ENCODE data around the gene PLA2G5.
"Not testable (repeated sequence)": the region's sequence is repeated elsewhere in the genome, so short reads cannot be mapped to it uniquely, and the experiment has no call there.

The PLA2G5 gene, protein sequence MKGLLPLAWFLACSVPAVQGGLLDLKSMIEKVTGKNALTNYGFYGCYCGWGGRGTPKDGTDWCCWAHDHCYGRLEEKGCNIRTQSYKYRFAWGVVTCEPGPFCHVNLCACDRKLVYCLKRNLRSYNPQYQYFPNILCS

DNA sequence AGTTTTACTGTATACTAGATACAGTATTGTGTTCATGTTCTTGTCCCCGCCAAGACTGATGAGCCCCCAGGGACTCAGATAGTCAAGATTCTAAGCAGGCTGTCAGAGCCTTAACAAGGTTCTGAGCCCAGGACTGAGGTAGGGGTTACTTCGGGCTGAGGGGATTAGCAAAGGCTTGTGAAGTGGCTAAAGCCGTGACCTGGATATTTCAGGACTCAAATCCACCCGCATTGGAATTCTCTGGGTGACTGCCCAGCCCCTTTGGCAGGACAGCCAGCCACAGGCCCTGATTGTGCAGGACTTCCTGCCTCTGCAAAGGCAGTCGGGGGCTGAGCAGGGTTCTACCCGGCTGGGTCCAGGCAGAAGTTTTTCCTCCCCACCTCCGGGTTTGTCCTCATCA lies at the start of gene PLA2G5:
TSS of gene PLA2G5 (plus strand) at position 321 of the 400 bp plus-strand sequence. CDS start 14,637 bp downstream, outside the sequence.
- no peak for DNase-seq

DNA sequence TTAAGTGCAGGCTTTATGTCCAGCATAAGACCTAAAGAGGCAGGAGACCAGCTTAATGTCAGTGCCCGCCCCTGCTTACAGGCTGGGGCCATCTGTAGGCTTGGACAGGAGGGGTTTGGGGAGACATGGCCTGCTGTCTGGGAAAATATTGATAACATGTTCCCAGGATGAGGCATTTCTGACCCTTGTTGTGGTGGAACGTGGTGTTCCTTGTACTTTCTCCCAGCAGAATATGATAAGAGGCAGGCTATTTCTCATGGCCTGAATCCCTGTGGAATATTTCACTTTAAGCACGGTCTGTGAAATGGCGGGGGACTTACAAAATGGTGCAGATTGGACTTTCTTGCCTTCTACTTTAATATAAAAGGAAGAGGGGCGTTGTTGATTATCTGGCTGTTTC lies 41.9 kb upstream of the PLA2G5 start:
- no peak for DNase-seq

DNA sequence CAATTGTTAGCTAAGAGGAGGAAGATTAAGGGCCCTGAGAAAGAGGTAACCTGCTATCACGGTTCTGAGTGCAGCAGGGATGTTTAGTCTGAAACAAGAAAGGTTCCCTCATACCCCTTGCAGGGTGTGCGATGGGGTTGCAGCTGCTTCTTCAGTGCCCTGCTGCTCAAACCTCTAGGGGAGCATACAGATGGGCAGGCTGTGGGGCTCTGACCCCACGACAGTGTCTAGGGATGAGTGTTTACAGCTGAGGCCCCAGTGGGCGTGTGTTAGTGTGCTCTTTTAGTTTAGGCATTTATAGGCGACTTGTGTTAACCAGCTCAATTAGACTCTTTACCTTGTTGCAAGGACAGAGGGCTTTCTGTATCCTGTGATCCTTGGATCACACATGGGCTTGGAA lies 41.3 kb upstream of the PLA2G5 start:
- DNase-seq = no peak

DNA sequence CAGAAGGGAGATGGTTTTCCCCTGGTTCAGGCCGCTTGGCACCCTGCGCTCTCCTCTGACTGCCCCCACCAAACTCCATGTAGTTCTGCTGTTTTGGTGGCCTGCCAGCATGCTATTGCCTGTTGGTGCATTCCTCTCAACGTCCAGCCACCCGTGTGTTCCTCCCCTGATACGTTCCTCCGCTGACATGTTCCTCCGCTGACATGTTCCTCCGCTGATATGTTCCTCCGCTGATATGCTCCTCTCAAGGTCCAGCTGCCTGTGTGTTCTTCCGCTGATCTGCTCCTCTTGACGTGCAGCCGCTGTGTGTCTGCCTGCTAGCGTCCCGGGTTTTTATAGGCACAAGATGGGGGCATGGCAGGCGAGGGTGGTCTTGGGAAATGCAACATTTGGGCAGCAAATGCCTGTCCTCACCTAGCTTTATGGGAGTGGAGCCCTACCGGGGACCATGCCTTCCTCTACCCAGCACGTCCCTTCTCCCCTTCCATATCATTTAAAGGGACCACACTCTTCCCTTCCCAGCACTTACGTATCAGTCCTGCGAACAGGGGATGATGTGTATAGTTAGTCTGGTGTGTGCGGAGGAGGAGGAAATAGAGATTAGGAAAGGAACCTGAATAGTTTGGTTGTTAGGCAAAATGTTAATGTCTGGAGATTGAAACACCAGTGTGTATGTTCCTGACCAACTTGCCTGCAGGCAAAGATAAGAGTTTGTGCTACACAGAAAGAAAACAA lies 40.6 kb upstream of the PLA2G5 start:
- no peak for DNase-seq

DNA sequence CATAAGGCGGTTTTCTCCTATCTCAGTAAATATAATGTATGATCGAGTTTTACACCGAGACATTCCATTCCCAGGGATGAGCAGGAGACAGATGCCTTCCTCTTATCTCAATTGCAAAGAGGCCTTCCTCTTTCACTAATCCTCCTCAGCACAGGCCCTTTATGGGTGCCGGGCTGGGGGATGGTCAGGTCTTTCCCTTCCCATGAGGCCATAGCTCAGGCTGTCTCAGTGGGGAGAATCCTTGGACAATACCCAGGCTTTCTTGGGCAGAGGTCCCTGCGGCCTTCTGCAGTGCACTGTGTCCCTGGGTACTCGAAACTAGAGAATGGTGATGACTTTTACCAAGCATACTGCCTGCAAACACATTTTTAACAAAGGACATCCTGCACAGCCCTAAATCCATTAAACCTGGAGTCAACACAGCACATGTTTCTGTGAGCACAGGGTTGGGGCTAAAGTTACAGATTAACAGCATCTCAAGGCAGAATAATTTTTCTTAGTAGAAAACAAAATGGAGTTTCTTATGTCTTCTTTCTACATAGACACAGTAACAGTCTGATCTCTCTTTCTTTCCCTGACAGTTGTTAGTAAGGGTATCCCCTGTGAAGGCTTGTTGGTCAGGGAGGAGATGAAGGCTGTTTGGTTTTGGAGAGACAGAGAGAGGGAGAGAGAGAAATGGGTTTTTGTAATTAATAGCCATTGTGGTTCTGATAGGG lies 39.4 kb upstream of the PLA2G5 start:
- not testable (repeated sequence) for DNase-seq

DNA sequence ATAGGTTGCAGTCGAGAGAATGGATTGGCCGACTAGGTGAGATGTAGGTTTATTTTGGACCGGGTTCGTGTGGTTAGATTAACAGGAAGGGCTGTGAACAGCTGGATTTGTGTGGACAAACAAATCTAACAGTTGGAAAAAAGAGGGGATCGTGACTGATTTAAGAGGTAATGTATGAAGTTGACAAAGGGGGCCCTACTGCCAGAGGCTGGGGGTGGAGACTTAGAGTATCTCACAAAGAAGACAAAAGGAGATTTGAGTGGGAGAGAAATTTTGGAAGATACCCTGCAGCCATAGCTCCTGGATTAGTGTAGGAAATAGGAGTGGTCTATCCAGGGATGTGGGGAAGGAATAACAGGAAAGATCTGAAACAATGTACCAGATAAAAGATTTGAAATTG lies 38.8 kb upstream of the PLA2G5 start:
- no peak for DNase-seq

DNA sequence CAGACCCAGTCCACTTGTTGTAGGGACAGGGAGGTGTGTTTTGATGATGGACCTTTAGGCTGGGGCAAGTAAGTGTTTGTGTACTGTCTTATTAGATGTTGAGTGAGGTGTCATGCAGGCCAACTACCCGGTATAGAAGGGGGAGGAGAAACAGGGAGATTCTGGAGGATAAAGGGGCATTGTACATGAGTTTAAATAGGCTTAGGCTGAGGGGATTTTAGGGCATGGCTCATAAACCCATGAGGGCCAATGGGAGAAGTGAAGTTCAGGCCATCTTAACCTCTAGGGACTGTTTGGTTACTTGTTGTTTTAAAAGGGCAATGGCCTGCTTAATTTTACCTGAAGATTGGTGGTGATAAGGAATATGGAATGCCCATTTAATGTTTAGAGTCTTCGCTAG lies 38.2 kb upstream of the PLA2G5 start:
- no peak for DNase-seq

DNA sequence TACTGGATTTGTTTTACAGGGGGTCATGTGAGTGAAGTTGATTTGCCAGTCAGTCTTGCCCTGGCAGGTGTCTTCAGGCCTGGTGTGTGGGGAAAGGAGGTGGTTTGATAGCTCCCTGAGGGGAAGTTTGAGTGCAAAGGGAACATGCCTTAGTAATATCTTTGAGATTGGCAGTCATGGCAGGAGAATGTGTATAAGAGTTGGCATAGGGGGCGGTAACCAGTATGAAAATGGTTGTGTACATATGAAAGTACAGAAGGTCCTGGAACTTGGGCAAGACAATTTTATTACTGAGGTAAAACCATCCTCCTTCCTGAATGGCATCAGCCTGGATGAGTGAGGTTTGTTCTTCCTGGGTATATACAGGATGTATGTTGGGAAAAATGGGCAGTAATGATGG lies 37.6 kb upstream of the PLA2G5 start:
- DNase-seq = no peak

DNA sequence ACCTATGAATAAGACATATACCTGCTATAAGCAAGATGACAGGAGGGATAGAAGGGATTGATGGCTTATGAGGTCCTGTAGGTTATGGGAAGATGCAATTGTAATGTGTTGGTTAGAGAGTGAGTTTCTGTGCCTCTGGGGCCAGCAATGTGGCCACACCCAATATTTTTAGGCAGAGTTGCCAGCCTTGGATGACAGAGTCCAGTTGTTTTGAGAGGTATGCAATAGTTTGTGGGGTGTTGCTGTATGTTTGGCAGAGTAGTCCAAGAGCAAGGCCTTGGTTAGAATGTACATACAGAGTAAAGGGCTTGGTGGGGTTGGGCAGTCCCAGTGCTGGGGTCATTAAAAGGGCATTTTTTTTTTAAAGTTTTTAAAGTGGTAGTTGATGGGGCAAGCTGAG lies 36.6 kb upstream of the PLA2G5 start:
- DNase-seq = no peak

DNA sequence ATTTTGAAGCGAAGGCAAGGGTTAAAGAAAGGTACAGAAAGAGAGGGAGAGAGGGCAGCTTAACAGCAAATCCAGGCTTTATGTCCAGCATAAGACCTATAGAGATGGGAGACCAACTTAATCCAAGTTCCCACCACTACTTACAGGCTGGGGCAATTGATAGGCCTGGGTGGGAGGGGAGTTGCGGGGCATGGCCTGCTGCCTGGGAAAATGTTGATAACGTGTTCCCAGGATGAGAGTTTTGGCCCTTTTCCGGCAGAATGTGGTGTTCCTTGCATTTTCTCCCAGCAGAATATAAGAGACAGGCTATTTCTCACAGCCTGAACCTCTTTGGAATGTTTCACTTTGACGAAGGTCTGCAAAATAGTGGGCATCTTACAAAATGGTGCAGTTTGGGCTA lies 34.9 kb upstream of the PLA2G5 start:
- no peak for DNase-seq

DNA sequence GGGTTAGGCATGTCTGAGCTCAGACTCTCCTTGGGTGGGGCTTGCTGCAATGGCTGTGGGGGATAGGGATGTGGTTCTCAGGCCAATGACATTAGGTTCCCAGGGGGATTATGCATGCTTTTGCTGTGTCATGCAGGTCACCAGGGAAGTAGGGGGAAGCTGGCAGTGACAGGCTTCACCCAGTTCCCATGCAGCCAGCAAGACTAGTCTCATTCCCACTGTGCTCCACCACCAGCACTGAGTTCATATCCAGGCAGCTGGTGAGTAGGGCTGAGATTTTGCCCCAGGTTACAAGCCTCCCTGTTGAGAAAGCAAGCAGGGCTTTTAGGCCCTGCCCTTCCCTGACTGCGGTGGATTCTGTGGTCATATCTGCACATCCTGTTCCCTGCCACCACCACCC lies 32.1 kb upstream of the PLA2G5 start:
- no peak for DNase-seq

DNA sequence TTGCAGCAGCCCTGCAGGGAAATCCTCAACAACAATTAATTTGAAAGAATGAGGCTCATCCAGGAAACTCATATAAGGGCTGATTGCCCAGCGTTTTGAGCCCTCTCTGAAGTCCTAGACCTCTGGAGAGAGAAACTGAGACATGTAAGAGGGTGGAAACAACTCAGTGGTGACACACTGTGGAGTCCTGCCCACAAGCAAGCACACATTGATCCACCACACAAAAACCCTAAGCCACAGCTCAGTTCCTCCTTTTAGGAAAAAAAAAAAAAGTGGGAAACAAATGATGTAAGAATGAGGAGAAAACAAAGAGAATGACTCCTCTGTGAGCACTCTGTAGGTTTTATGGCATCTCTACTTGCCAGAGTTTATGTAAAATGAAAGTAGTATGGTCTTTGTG lies 22.9 kb upstream of the PLA2G5 start:
- DNase-seq = no peak

DNA sequence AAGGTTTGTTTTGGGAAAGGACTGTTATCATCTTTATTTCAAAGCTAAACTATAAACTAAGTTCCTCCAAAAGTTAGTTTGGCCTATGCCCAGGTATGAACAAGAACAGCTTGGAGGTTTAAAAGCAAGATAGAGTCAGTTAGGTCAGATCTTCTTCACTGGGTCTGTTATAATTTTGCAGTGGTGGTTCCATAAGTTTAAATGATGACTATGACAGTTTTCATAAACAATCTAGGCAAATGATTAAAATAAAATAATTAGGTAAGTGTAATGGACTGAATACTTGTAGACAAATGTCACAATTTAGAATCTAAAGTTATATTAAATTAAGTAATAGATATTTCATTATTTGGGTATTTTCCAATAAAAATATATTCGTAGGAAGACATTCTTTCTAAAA lies 21.4 kb upstream of the PLA2G5 start:
- DNase-seq = no peak

DNA sequence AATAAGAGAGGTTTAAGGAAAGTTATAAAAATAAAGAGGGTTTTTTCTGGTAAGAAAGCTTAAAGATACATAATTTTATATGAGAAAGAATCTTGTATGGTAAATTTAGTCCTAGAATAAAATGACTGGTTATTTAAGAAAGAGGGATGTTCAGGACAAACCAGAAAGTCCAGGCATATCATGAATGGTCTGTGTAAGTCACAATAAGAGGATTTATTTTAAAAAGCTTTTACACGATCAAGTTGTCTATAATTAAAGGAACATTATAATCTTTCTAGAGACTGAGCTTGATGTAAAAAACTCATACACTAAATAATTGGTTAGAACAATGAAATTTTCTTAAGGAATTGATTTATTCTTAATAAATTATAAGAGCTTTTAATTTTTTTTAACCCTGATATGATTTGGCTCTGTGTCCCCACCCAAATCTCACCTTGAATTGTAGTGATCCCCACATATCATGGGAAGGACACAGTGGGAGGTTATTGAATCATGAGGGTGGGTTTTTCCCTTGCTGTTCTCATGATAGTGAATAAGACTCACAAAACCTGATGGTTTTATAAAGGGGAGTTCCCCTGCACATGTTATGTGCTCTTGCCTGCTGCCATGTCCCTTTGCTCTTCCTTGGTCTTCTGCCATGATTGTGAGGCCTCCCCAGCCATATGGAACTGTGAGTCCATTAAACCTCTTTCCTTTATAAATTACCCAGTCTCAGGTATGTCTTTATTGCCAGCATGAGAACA lies 20.8 kb upstream of the PLA2G5 start:
- not testable (repeated sequence) for DNase-seq

DNA sequence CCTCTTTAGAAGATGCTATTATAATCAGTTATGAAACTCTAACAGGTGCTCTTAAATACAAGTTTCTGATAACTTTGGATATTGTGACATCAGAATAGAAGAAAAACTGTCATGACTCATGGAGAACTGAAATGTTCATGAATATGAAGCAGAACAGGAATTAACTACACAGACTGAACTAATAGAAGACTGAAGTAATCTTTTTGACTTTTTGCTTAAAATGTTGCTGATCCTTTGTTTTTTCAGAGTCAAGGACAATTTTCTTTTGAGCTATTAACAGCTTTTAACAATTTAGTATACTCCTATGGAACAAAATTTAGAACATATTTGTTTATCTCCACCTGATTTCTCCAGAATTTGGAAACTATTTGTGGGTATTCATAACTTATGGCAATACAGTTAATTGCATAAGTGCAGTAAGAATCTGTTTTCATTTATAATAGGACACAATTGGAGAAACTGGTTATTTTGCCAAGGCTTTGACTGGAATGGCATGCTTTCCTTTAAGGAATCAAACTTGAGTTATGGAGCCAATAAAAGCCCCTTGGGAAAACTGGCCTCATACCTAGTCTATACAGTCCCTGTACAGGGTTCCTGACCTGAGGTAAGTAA lies 18.7 kb upstream of the PLA2G5 start:
- DNase-seq = no peak

DNA sequence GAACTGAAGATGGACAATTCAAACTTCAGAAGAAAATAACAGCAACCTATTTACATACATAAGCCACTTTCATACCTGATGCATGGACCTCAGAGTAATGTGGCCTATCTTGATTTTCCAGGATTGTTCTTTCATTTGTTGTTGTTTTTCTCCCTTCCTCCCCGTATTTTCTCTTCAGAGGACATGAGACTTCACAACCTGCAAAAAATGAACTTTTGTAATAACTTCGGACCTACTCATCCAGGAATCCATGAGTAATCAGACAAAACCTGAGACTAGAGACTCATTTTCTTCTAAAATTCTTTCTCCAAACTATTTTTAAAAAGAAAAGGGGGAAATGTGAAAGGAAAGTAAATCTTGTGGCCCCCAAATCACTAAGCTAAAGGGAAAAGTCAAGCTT lies 17.6 kb upstream of the PLA2G5 start:
- no peak for DNase-seq

DNA sequence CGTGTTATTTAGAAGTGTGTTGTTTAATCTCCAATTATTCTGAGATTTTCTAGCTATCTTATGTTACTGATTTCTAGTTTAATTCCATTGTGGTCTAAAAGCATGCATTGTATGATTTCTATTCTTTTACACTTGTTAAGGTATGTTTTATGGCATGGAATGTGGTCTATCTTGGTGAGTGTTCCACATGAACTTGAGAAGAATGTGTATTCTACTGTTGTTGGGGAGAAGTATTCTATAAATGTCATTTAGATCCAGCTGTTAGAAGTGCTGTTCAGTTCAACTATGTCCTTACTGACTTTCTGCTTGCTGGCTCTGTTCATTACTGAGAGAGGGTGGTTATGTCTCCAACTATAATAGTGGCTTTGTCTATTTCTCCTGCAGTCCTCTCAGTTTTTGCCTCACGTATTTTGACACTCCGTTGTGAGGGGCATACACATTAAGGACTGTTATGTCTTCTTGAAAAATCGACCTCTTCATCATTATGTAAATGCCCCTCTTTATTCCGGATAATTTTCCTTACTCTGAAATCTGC lies 12.0 kb upstream of the PLA2G5 start:
- no peak for DNase-seq

DNA sequence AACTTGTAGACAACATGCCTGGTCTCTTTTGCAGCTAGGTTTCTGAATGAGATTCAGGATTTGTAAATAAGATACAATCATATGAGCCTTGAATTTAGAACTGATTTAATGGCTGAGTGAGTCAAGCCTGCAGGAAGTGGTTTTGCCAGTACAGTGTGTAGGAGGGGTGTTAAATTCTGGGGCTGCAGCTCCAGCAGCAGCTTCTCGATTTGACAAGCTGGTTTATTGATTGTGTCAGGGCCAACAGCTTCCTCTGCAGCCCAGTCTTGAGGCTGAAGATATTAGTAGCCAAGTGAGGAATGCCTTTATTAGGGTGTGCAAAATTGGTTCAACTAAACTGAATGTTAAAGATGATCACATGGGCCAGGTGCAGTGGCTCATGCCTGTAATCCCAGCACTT lies 11.5 kb upstream of the PLA2G5 start:
- no peak for DNase-seq

DNA sequence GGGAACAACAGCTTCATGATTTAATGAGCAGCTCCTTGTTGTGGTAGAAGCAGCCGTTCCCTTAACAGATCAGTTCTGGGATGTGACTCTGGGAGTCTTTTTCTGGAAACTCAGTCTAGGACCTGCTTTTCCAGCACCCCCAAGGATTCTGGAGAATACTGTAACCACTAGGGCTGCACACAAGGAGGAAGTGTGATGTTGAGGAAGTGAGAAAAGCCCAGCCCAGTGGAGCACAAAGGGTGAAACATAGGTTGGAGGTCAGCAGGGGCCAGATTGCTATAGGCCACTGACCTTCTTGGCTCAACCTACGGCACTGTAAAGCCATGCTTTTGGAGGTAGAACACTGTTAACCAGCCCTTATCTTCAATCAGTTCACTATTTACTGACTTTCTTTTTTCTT lies 10.1 kb upstream of the PLA2G5 start:
- DNase-seq = no peak

DNA sequence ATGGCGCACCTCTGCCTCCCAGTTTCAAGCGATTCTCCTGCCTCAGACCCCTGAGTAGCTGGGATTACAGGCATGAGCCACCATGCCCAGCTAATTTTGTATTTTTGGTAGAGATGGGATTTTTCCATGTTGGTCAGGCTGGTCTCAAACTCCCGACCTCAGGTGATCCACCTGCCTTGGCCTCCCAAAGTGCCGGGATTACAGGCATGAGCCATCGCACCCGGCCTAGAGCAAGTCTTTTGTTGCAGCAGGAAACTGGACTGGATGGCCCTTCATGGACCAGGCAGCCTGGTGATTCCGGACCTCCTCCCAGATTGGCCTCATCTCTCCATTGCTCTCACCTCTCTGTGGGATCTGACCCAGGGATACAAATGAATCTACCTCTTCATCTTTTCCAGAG lies 9.2 kb upstream of the PLA2G5 start:
- DNase-seq = not testable (repeated sequence)

DNA sequence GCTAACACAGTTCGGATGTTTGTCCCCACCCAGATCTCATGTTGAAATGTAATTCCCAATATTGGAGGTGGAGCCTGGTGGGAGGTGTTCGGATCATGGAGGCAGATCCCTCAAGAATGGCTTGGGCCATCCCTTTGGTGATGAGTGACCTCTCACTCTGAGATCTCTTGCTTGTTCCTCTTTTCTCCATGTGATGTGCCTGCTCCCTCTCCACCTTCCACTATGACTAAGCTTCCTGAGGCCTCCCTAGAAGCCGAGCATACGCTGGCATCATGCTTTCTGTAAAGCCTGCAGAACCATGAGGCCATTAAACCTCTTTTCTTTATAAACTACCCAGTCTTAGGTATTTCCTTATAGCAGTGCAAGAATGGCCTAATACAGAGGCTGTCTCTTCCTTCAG lies 8.1 kb upstream of the PLA2G5 start:
- no peak for DNase-seq

DNA sequence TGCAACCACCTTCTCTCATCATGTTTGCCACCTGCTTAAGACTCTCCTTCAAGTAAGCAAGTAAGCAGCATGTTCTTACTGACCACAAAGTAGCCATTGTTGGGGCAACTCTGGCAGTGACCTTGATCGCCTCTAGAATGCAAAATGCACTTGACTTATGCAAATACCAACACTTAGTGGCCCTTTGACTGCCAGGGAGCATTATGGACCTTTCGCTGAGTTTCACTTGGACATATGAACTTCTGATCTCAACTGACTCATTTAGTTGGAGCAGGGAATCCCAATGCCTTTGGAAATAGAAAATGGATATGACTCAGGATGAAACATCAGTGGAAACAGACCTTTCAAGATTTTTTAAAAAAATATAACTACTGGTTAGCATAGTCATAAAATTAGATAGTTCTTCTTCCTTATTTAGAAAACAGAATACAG lies 6.1 kb upstream of the PLA2G5 start:
- DNase-seq = no peak

DNA sequence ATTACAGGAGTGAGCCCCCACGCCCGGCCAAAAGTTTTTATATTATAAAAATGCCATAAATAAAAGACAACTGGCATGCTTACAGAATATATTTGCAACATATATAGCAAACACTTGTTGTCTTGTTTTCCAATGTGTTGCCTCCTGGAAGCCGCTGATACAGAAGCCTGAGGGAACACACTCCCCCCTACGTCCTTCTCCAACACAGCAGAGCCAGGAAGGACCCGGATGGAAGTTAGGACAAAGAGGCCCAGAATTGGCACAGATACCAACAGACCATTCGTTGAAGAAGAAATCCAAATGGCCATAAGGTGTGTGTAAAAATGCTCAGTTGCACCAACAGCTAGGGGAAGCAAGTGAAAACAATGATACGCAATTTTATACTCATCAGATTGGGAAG lies 1.3 kb upstream of the PLA2G5 start:
- DNase-seq = no peak

All from activated CD4-positive, CD25-positive, alpha-beta regulatory T cell treated with anti-CD3 and anti-CD28 coated beads, Interleukin-2, amount 50 U/mL, for 72 hours (primary cell).